ENCODE data around the gene CWC22.
A peak's percentile ranks its signal among the peaks of the same experiment; 100 is the strongest.
"Not testable (repeated sequence)": the region's sequence is repeated elsewhere in the genome, so short reads cannot be mapped to it uniquely, and the experiment has no call there.

Gene CWC22

GRCh38 chr2:180016937-180017336 is 9.8 kb upstream of the CWC22 start:
- DNase-seq (ENCODE audit: extremely low read depth, low read depth) = no peak
- TF ChIP-seq CTCF (IDR thresholded peaks at IDR 0.05; ENCODE audit: low read depth, low read length, missing control alignments) = no peak

GRCh38 chr2:180015951-180016709 is 9.0 kb upstream of the CWC22 start:
- peak; percentile 65 for DNase-seq (ENCODE audit: extremely low read depth, low read depth)
- TF ChIP-seq CTCF (IDR thresholded peaks at IDR 0.05; ENCODE audit: low read depth, low read length, missing control alignments) = no peak
- peak overlapping the region; percentile 8 for H3K4me3 ChIP-seq (replicated peaks; ENCODE audit: low read depth, low read length)

More at GRCh38 chr2:180016937-180017336, 9.8 kb upstream of the CWC22 start:
- H3K4me3 ChIP-seq (replicated peaks; ENCODE audit: low read depth, low read length) = 0 out of 2 replicates have a peak overlapping the region, but pooled peaks have one; percentile 8

GRCh38 chr2:180012523-180012922 is 5.4 kb upstream of the CWC22 start:
- no peak for DNase-seq (ENCODE audit: extremely low read depth, low read depth)
- H3K4me3 ChIP-seq (replicated peaks; ENCODE audit: low read depth, low read length) = no peak overlapping the region
- no peak for TF ChIP-seq CTCF (IDR thresholded peaks at IDR 0.05; ENCODE audit: low read depth, low read length, missing control alignments)

GRCh38 chr2:180010701-180011100 is 3.6 kb upstream of the CWC22 start:
- DNase-seq (ENCODE audit: extremely low read depth, low read depth) = no peak
- TF ChIP-seq CTCF (IDR thresholded peaks at IDR 0.05; ENCODE audit: low read depth, low read length, missing control alignments) = no peak
- no peak overlapping the region for H3K4me3 ChIP-seq (replicated peaks; ENCODE audit: low read depth, low read length)

- H3K4me3 ChIP-seq (replicated peaks; ENCODE audit: low read depth, low read length) = peak overlapping the region; percentile 83
- no peak for DNase-seq (ENCODE audit: extremely low read depth, low read depth)
- no peak for TF ChIP-seq CTCF (IDR thresholded peaks at IDR 0.05; ENCODE audit: low read depth, low read length, missing control alignments)
Observed at GRCh38 chr2:180006231-180006630, 866 bp downstream of the CWC22 start.

GRCh38 chr2:180005465-180005864 is 1.6 kb downstream of the CWC22 start:
- DNase-seq (ENCODE audit: extremely low read depth, low read depth) = not testable (repeated sequence)
- peak overlapping the region; percentile 83 for H3K4me3 ChIP-seq (replicated peaks; ENCODE audit: low read depth, low read length)

GRCh38 chr2:180004731-180005130 is 2.4 kb downstream of the CWC22 start:
- DNase-seq (ENCODE audit: extremely low read depth, low read depth) = no peak
- TF ChIP-seq CTCF (IDR thresholded peaks at IDR 0.05; ENCODE audit: low read depth, low read length, missing control alignments) = no peak
- no peak overlapping the region for H3K4me3 ChIP-seq (replicated peaks; ENCODE audit: low read depth, low read length)
